Motor neuron (in vitro differentiated cells): Measurements from ENCODE around the gene ABI3BP. TPM values are rescaled to one million over a fixed set of nuclear protein-coding genes. Genes with fewer than 3 reads are reported as not detected.

Experiments used
- ATAC-seq, 8 experiments: fragments of 200-7000 bp; cut with Tn5 transposase; replicated peaks in 6 of 8; 2 replicates each; pipeline ENCODE4 v1.8.0; 2021; ENCODE audit warnings: mild to moderate bottlenecking in 8 of 8, moderate library complexity in 8 of 8
- H3K27ac ChIP-seq, 2 donors: fragments of 250-450 bp; sonication (Bioruptor Pico); 2 replicates each; pipeline ENCODE4 v1.9.0; 2021; ENCODE audit warnings: antibody characterized with exemption in 2 of 2, mild to moderate bottlenecking in 2 of 2, moderate library complexity in 1 of 2
- H3K4me1 ChIP-seq, 2 donors: fragments of 250-450 bp; sonication (Bioruptor Pico); replicated peaks in 1 of 2; 2 replicates each; pipeline ENCODE4 v1.6.1; 2021; ENCODE audit warnings: antibody characterized with exemption in 2 of 2, mild to moderate bottlenecking in 2 of 2, moderate library complexity in 1 of 2
- H3K4me3 ChIP-seq, 5 donors: fragments of 250-450 bp; sonication (Bioruptor Pico); 2 replicates each; pipeline ENCODE4 v1.9.0; 2021; ENCODE audit warnings: antibody characterized with exemption in 5 of 5, mild to moderate bottlenecking in 5 of 5, moderate library complexity in 4 of 5
- WGBS, 10 experiments: fragments of 450-650 bp; shearing (Covaris generic); methylation state at CpG; one replicate each; pipeline ENCODE4 v1.0.0; 2022; 5-methylcytosine and 5-hydroxymethylcytosine counted together
- in situ Hi-C, 9 experiments: fragments of 400-800 bp; cut with MboI; loops; one replicate each; pipeline ENCODE4 v1.15.0; 2021; ENCODE audit warnings: low sequenced_read_pairs in 9 of 9, low pct_unique_long_range_greater_than_20kb in 2 of 9; ENCODE audit not compliant: unreplicated experiment in 9 of 9
- total RNA-seq, 8 experiments: library from RNA; unstranded; fragments of 300-600 nt; gene quantifications; 2 replicates each; pipeline versions ENCODE4 v1.2.3 to v1.2.4, GENCODE V29; 2022

The ABI3BP gene
- total RNA-seq, 8 experiments from 2014 or later = 1.0 to 8.1 (median 2.3) TPM

DNA sequence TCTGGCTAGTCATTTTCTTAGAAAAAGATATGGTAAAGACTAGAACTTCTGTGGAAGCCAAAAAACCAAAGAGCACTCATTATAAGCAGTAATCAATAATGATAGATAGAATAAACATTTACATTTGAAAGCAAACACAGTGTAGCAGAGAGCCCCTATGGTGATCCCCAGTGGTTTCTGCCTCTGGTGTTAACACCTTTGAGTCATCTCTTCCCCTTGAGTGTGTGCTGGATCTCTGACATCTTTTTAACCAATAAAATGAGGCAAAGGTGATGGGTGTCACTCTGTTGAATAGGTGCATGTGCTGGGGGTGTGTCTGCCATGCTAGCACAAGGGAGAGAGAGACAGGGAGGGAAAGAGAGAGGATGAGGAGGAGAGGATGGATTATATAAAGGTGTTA lies 162.3 kb downstream of the ABI3BP start:
- Histone ChIP-seq H3K4me1 (no peaks in the 10 kb centered on the region), H3K4me3 (no peak overlapping the region), H3K27ac (no peak overlapping the region)
- no peak for ATAC-seq
- in situ Hi-C loops = loop anchor here in 1 of 9 experiments (25.0 kb wide), 1 partner anchor 531 kb away; no protein-coding TSS in a partner anchor

- Histone ChIP-seq H3K4me1 (no peaks in the 10 kb centered on the region), H3K27ac (no peak overlapping the region), H3K4me3 (no peak overlapping the region)
- no peak for ATAC-seq
- WGBS, 10 experiments = 13 to 67% (median 53%) methylated on average over 1 to 3 of the region's 3 CpGs; no CpG with 5 or more reads in 2 of the 10 experiments
- in situ Hi-C loops = loop anchor here in 1 of 9 experiments (25.0 kb wide), 1 partner anchor 537 kb away; no protein-coding TSS in a partner anchor
These were observed 167.6 kb downstream of the ABI3BP start for GRCh38 chr3:100825574-100825973.

GRCh38 chr3:100815583-100815982 lies 177.6 kb downstream of the ABI3BP start:
- Histone ChIP-seq H3K4me3 (no peak overlapping the region), H3K27ac (no peak overlapping the region), H3K4me1 (no peaks in the 10 kb centered on the region)
- 56 to 91% (median 76%) methylated on average over 1 to 3 of the region's 3 CpGs for WGBS, 10 experiments
- ATAC-seq = no peak
- in situ Hi-C loops = no loop called here

GRCh38 chr3:100813828-100814227 lies 179.4 kb downstream of the ABI3BP start:
- H3K4me1 ChIP-seq = no peaks in the 10 kb centered on the region
- H3K4me3 ChIP-seq = no peak overlapping the region
- WGBS, 10 experiments = 20 to 83% (median 59%) methylated on average over 1 to 2 of the region's 2 CpGs
- no peak overlapping the region for H3K27ac ChIP-seq
- ATAC-seq = no peak
- in situ Hi-C loops = no loop called here

- in situ Hi-C loops = no loop called here
- no peak overlapping the region for H3K27ac ChIP-seq
- no peak overlapping the region for H3K4me3 ChIP-seq
- 44 to 89% (median 71%) methylated on average over 3 to 6 of the region's 6 CpGs for WGBS, 10 experiments
- no peak for ATAC-seq
- no peaks in the 10 kb centered on the region for H3K4me1 ChIP-seq
These were observed 181.3 kb downstream of the ABI3BP start for GRCh38 chr3:100811779-100812507.

DNA sequence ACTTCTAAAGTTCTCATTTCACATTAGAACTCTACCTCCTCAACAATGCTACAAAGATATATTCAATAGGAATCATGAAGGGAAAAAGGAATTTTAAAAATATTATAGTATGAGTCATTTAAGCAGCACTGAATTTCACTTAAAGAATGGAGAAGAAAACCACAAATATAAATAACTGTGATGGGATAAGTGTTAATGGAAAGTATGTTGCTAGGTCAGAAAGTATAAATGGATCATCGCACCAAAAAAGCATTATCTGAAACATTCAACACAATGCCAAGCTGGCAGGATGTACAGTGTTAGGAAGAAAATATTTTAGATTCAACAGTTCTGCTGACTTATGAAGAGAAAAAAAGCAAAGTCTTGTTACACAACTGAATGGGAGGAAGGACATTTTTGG lies 182.6 kb downstream of the ABI3BP start:
- H3K4me1 ChIP-seq = no peaks in the 10 kb centered on the region
- WGBS, 10 experiments = 0 to 100% (median 86%) methylated on average over 1 of the region's 1 CpG; no CpG with 5 or more reads in 3 of the 10 experiments
- no peak overlapping the region for H3K27ac ChIP-seq
- ATAC-seq = no peak
- H3K4me3 ChIP-seq = no peak overlapping the region
- in situ Hi-C loops = no loop called here

DNA sequence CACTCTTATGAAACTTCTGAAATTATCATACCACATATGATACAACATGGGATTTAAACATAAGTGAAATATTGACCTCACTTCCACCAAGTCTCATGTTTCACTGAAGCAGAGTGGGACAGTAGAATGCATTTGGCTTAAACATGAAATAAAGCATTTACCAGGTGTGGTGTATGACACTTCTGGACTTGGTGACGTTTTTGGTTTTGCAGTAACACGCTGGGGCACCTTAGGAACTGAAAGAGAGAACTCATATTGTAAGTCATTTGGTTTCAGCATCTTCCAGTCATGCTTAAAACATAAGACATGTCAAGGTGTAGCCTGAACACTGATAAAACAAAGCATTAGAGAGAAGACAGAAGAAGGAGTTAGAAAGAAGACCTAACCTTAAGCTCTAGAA lies 188.6 kb downstream of the ABI3BP start:
- no peak overlapping the region for H3K27ac ChIP-seq
- H3K4me3 ChIP-seq = no peak overlapping the region
- WGBS, 10 experiments = 35 to 100% (median 67%) methylated on average over 1 to 2 of the region's 2 CpGs; no CpG with 5 or more reads in 2 of the 10 experiments
- in situ Hi-C loops = no loop called here
- H3K4me1 ChIP-seq = no peaks in the 10 kb centered on the region
- ATAC-seq = no peak

GRCh38 chr3:100803711-100804110 lies 189.5 kb downstream of the ABI3BP start:
- in situ Hi-C loops = no loop called here
- no peak overlapping the region for H3K4me3 ChIP-seq
- no peak for ATAC-seq
- no peak overlapping the region for H3K27ac ChIP-seq
- H3K4me1 ChIP-seq = no peaks in the 10 kb centered on the region

DNA sequence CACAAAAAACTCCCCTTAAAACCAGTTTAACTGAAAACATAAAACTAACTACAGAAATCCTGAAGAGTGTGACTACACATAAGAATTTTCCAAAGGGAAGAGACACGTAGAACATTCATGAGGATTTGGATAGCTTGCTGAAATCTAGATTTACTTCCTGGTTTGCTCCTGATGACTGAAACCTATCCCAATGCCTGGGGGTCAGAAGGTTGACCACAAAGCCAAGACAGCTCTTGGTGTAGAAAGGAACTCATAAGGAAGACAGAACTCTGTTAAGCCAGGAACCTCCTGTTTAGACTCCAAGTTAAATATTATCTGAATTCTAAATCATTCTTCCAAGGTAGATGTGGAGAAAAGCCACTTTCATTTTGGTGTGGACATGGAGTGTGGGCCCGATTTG lies 191.1 kb downstream of the ABI3BP start:
- 71 to 100% (median 100%) methylated on average over 1 to 2 of the region's 2 CpGs; no CpG with 5 or more reads in 1 of the 10 experiments for WGBS, 10 experiments
- Histone ChIP-seq H3K4me1 (no peaks in the 10 kb centered on the region), H3K27ac (no peak overlapping the region), H3K4me3 (no peak overlapping the region)
- in situ Hi-C loops = no loop called here
- no peak for ATAC-seq

GRCh38 chr3:100798012-100798411 lies 195.2 kb downstream of the ABI3BP start:
- WGBS, 10 experiments = 0 to 100% (median 85%) methylated on average over 1 of the region's 1 CpG; no CpG with 5 or more reads in 2 of the 10 experiments
- no peak overlapping the region for H3K4me3 ChIP-seq
- ATAC-seq = no peak
- in situ Hi-C loops = loop anchor here in 1 of 9 experiments (25.0 kb wide), 1 partner anchor 336 kb away; no protein-coding TSS in a partner anchor
- H3K4me1 ChIP-seq = no peaks in the 10 kb centered on the region
- H3K27ac ChIP-seq = no peak overlapping the region

GRCh38 chr3:100796556-100796955 lies 196.7 kb downstream of the ABI3BP start:
- Histone ChIP-seq H3K4me3 (no peak overlapping the region), H3K27ac (no peak overlapping the region), H3K4me1 (no peaks in the 10 kb centered on the region)
- 0 to 91% (median 37%) methylated on average over 1 to 2 of the region's 2 CpGs; no CpG with 5 or more reads in 1 of the 10 experiments for WGBS, 10 experiments
- ATAC-seq = peak in 3 of 8 experiments; percentile 32 to 53 (median 50)
- in situ Hi-C loops = loop anchor here in 1 of 9 experiments (25.0 kb wide), 1 partner anchor 334 kb away; no protein-coding TSS in a partner anchor

GRCh38 chr3:100789579-100789978 lies 203.6 kb downstream of the ABI3BP start:
- WGBS, 10 experiments = 0 to 94% (median 6%) methylated on average over 1 to 2 of the region's 2 CpGs; no CpG with 5 or more reads in 3 of the 10 experiments
- peak in 3 of 8 experiments; percentile 24 to 87 (median 84) for ATAC-seq
- Histone ChIP-seq H3K4me3 (no peak overlapping the region), H3K27ac (no peak overlapping the region), H3K4me1 (peaks cover 0 to 10% of the 10 kb centered on the region in 2 donors)
- in situ Hi-C loops = loop anchor here in 1 of 9 experiments (25.0 kb wide), 1 partner anchor 327 kb away; no protein-coding TSS in a partner anchor

GRCh38 chr3:100783619-100784018 lies 209.6 kb downstream of the ABI3BP start:
- in situ Hi-C loops = loop anchor here in 1 of 9 experiments (25.0 kb wide), 1 partner anchor 321 kb away; no protein-coding TSS in a partner anchor
- Histone ChIP-seq H3K4me1 (no peaks in the 10 kb centered on the region), H3K4me3 (no peak overlapping the region), H3K27ac (no peak overlapping the region)
- ATAC-seq = no peak
- 33 to 100% (median 71%) methylated on average over 1 to 3 of the region's 3 CpGs; no CpG with 5 or more reads in 1 of the 10 experiments for WGBS, 10 experiments
